PC-3 (cell line): ENCODE results near the gene LILRB3. TPM values are rescaled to one million over a fixed set of nuclear protein-coding genes. Genes with fewer than 3 reads are reported as not detected.

Experiments used
- ATAC-seq: fragments of 200-7000 bp; cut with Tn5 transposase; 2 replicates; pipeline ENCODE4 v1.9.1; 2020; ENCODE audit warnings: mild to moderate bottlenecking, moderate library complexity
- BruUV-seq: library from RNA; stranded (reverse); fragments of 400-500 nt; replicated peaks from 2 replicates; lab custom pipeline; 2021; lab: Mats Ljungman, UMichigan
- CTCF ChIA-PET: fragments of 300-600 bp; sonication (Branson Sonifier 250); formaldehyde crosslinking; loops from one replicate; lab custom pipeline; 2022; ENCODE audit warnings: antibody characterized with exemption; lab: Charles Lee
- POLR2A ChIA-PET: fragments of 300-600 bp; sonication (Branson Sonifier 250); formaldehyde crosslinking; loops from one replicate; lab custom pipeline; 2022; ENCODE audit warnings: antibody characterized with exemption; ENCODE audit not compliant: unreplicated experiment; lab: Charles Lee
- DNase-seq: peaks from one replicate; pipeline ENCODE4 v3.0.0-alpha.2; 2015
- H2AFZ ChIP-seq: fragments of 300-600 bp; sonication (generic); 2 replicates; pipeline ENCODE4 v1.6.0; 2016; ENCODE audit warnings: antibody characterized with exemption, low read length
- H3F3A ChIP-seq: fragments of 300-600 bp; sonication (generic); one replicate; pipeline ENCODE4 v1.6.0; 2017; ENCODE audit warnings: antibody characterized with exemption, low read length, control low read depth, mild to moderate bottlenecking; ENCODE audit not compliant: unreplicated experiment
- H3K27ac ChIP-seq: fragments of 300-600 bp; sonication (generic); 2 replicates; pipeline ENCODE4 v1.5.1; 2016; ENCODE audit warnings: mild to moderate bottlenecking, low read length
- H3K27me3 ChIP-seq: fragments of 300-600 bp; sonication (generic); 2 replicates; pipeline ENCODE4 v1.6.1; 2016; ENCODE audit warnings: low read length, mixed read lengths
- H3K36me3 ChIP-seq: fragments of 300-600 bp; sonication (generic); 2 replicates; pipeline ENCODE4 v1.6.1; 2016; ENCODE audit warnings: low read depth, mixed run types, low read length, mixed read lengths
- H3K4me1 ChIP-seq: fragments of 300-600 bp; sonication (generic); 2 replicates; pipeline ENCODE4 v1.5.1; 2016; ENCODE audit warnings: low read length; ENCODE audit not compliant: insufficient read depth
- H3K4me2 ChIP-seq: fragments of 300-600 bp; sonication (generic); 2 replicates; pipeline ENCODE4 v1.6.0; 2016; ENCODE audit warnings: low read length
- H3K4me3 ChIP-seq: fragments of 300-600 bp; sonication (generic); 2 replicates; pipeline ENCODE4 v1.5.1; 2016; ENCODE audit warnings: mild to moderate bottlenecking, low read length, mixed read lengths
- H3K79me2 ChIP-seq: fragments of 300-600 bp; sonication (generic); 2 replicates; pipeline ENCODE4 v1.6.1; 2017; ENCODE audit warnings: low read length, mixed read lengths
- H3K9ac ChIP-seq: fragments of 300-600 bp; sonication (generic); 2 replicates; pipeline ENCODE4 v1.6.0; 2016; ENCODE audit warnings: mild to moderate bottlenecking, low read length
- H3K9me2 ChIP-seq: fragments of 300-600 bp; sonication (generic); replicated peaks from 2 replicates; pipeline ENCODE4 v1.6.1; 2016; ENCODE audit warnings: mixed run types, low read length, mixed read lengths
- H3K9me3 ChIP-seq: fragments of 300-600 bp; sonication (generic); 2 replicates; pipeline ENCODE4 v1.6.1; 2016; ENCODE audit warnings: low read length, mixed read lengths
- H4K20me1 ChIP-seq: fragments of 300-600 bp; sonication (generic); 2 replicates; pipeline ENCODE4 v1.6.1; 2016; ENCODE audit warnings: low read length, mixed read lengths
- CTCF ChIP-seq: fragments of 300-600 bp; sonication (generic); conservative IDR thresholded peaks from 2 replicates; pipeline ENCODE4 v1.5.1; 2017; ENCODE audit warnings: antibody characterized with exemption, low read depth, mild to moderate bottlenecking, low read length
- EZH2 ChIP-seq: fragments of 300-600 bp; sonication (generic); IDR thresholded peaks from one replicate; pipeline ENCODE4 v1.6.1; 2017; ENCODE audit warnings: antibody characterized with exemption, mild to moderate bottlenecking, low read length; ENCODE audit not compliant: unreplicated experiment
- EZH2phosphoT487 ChIP-seq: fragments of 300-600 bp; sonication (generic); IDR thresholded peaks from 2 replicates; pipeline ENCODE4 v1.6.1; 2018; ENCODE audit warnings: mild to moderate bottlenecking, antibody characterized with exemption, low read length, borderline replicate concordance
- intact Hi-C: fragments of 100-400 bp; cut with micrococcal nuclease; formaldehyde crosslinking; loops from 2 replicates; pipeline ENCODE4 v1.9.0; 2023
- total RNA-seq: library from RNA; depleted of rRNA; stranded (reverse); fragments of >200 nt; gene quantifications from 2 replicates; pipeline ENCODE4 v1.2.3, GENCODE V29; 2014

Gene LILRB3
- total RNA-seq, 1 experiment from 2014 or later: not detected

GRCh38 chr19:54180691-54181091, 42.1 kb downstream of the LILRB3 start:
- TF ChIP-seq CTCF: no peak
- no peak for TF ChIP-seq EZH2phosphoT487
- no peak for TF ChIP-seq EZH2
- no peaks in the 10 kb centered on the region for H3F3A ChIP-seq
- H3K9me2 ChIP-seq: no peaks in the 10 kb centered on the region
- H3K9me3 ChIP-seq: no peaks in the 10 kb centered on the region
- intact Hi-C loops: no loop called here
- no peak overlapping the region for H3K27ac ChIP-seq
- no peaks in the 10 kb centered on the region for H3K27me3 ChIP-seq
- H3K79me2 ChIP-seq: no peaks in the 10 kb centered on the region
- H3K4me3 ChIP-seq: no peak overlapping the region
- H3K36me3 ChIP-seq: peaks cover 25% of the 10 kb centered on the region
- no peaks in the 10 kb centered on the region for H4K20me1 ChIP-seq
- ATAC-seq (no peak), DNase-seq (peak; percentile 1)
- BruUV-seq: no TSS peak
- H3K9ac ChIP-seq: no peak overlapping the region
- CTCF ChIA-PET: interaction anchor here (0.7 kb wide), 1 partner anchor 85 kb away, joined by 3 read pairs; no protein-coding TSS in a partner anchor
- no peak overlapping the region for H2AFZ ChIP-seq
- POLR2A ChIA-PET: no interaction called here
- H3K4me2 ChIP-seq: no peak overlapping the region
- H3K4me1 ChIP-seq: no peaks in the 10 kb centered on the region

- ChIA-PET CTCF (interaction anchor here (0.7 kb wide), 1 partner anchor 86 kb away, joined by 3 read pairs; no protein-coding TSS in a partner anchor), POLR2A (no interaction called here)
- Histone ChIP-seq H3K9ac (no peak overlapping the region), H3K79me2 (no peaks in the 10 kb centered on the region), H3K4me3 (no peak overlapping the region), H3K36me3 (peaks cover 25% of the 10 kb centered on the region), H3K4me2 (no peak overlapping the region), H3K9me2 (no peaks in the 10 kb centered on the region), H4K20me1 (no peaks in the 10 kb centered on the region), H3K27me3 (no peaks in the 10 kb centered on the region), H3F3A (no peaks in the 10 kb centered on the region), H3K27ac (no peak overlapping the region), H2AFZ (no peak overlapping the region), H3K9me3 (no peaks in the 10 kb centered on the region), H3K4me1 (no peaks in the 10 kb centered on the region)
- no TSS peak for BruUV-seq
- ATAC-seq: peak; percentile 62
- intact Hi-C loops: no loop called here
- peak; percentile 16 for DNase-seq
- TF ChIP-seq CTCF: 0 out of 2 replicates have a peak, but pooled peaks have one; percentile 17
- no peak for TF ChIP-seq EZH2phosphoT487
These were observed 42.8 kb downstream of the LILRB3 start for GRCh38 chr19:54179921-54180461.

- Histone ChIP-seq H3F3A (no peaks in the 10 kb centered on the region), H3K27ac (no peak overlapping the region), H3K36me3 (peaks cover 24% of the 10 kb centered on the region), H3K79me2 (no peaks in the 10 kb centered on the region), H4K20me1 (no peaks in the 10 kb centered on the region), H3K27me3 (no peaks in the 10 kb centered on the region), H3K9me2 (no peaks in the 10 kb centered on the region), H3K4me1 (no peaks in the 10 kb centered on the region), H3K4me2 (no peak overlapping the region), H3K4me3 (no peak overlapping the region), H3K9ac (no peak overlapping the region), H2AFZ (no peak overlapping the region), H3K9me3 (no peaks in the 10 kb centered on the region)
- peak; percentile 1 for DNase-seq
- ATAC-seq: no peak
- BruUV-seq: TSS peak; percentile 31
- ChIA-PET CTCF (no interaction called here), POLR2A (no interaction called here)
- intact Hi-C loops: no loop called here
- TF ChIP-seq CTCF: no peak
- no peak for TF ChIP-seq EZH2phosphoT487
- no peak for TF ChIP-seq EZH2
These were observed 43.5 kb downstream of the LILRB3 start for GRCh38 chr19:54179262-54179852.
